GM19240 (cell line): ENCODE results near the gene RUNX2.

Source experiments
- DNase-seq: peaks from one replicate; pipeline ENCODE4 v3.0.0; 2011; ENCODE audit warnings: low spot score; ENCODE audit not compliant: insufficient read length

The RUNX2 gene

GRCh38 chr6:45697605-45698004 is 369.5 kb downstream of the RUNX2 start:
- no peak for DNase-seq

GRCh38 chr6:45698046-45698445 is 369.9 kb downstream of the RUNX2 start:
- DNase-seq: no peak

- DNase-seq: no peak
These were observed 371.5 kb downstream of the RUNX2 start for GRCh38 chr6:45699663-45700062.

GRCh38 chr6:45702849-45703739 is 375.0 kb downstream of the RUNX2 start:
- no peak for DNase-seq

GRCh38 chr6:45704056-45704800 is 376.1 kb downstream of the RUNX2 start:
- no peak for DNase-seq

GRCh38 chr6:45705137-45705855 is 377.2 kb downstream of the RUNX2 start:
- DNase-seq: no peak

GRCh38 chr6:45706319-45706718 is 378.2 kb downstream of the RUNX2 start:
- no peak for DNase-seq

GRCh38 chr6:45707176-45707575 is 379.0 kb downstream of the RUNX2 start:
- no peak for DNase-seq

- DNase-seq: no peak
These were observed 381.7 kb downstream of the RUNX2 start for GRCh38 chr6:45709781-45710220.

GRCh38 chr6:45710304-45710821 is 382.2 kb downstream of the RUNX2 start:
- peak; percentile 30 for DNase-seq

- no peak for DNase-seq
These were observed 383.9 kb downstream of the RUNX2 start for GRCh38 chr6:45712076-45712475.

- DNase-seq: no peak
These were observed 384.7 kb downstream of the RUNX2 start for GRCh38 chr6:45712786-45713185.
